K562 (cell line): Measurements from ENCODE around the gene CEP170. TPM values are rescaled to one million over a fixed set of nuclear protein-coding genes. Genes with fewer than 3 reads are reported as not detected.

Experiments
- ADNP ChIP-seq: fragments of 200-800 bp; sonication (Bioruptor generic); IDR thresholded peaks from 2 replicates; pipeline ENCODE4 v1.6.1; 2016; ENCODE audit warnings: missing genetic modification characterization, missing compliant biosample characterization
- KDM2B ChIP-seq: fragments of 250-450 bp; sonication (Bioruptor Pico); IDR thresholded peaks from 2 replicates; pipeline ENCODE4 v1.8.0; 2021; ENCODE audit warnings: mild to moderate bottlenecking, moderate library complexity
- MEF2D ChIP-seq: conservative IDR thresholded peaks from 2 replicates; pipeline ENCODE4 v1.6.1; 2016; ENCODE audit warnings: low read depth, missing genetic modification characterization, missing compliant biosample characterization
- POLR3A ChIP-seq: IDR thresholded peaks from 2 replicates; pipeline ENCODE4 v1.6.1; 2011; ENCODE audit warnings: borderline replicate concordance, mild to moderate bottlenecking, moderate library complexity; ENCODE audit not compliant: insufficient read length, insufficient read depth; ENCODE audit errors: extremely low read depth
- REST ChIP-seq, 2 experiments: fragments of 450-650 bp; formaldehyde crosslinking in 1 of 2; IDR thresholded peaks; 2 replicates each; pipeline versions ENCODE4 v1.4.0 to v1.6.1; 2014 to 2020; ENCODE audit warnings: mild to moderate bottlenecking in 2 of 2, borderline replicate concordance in 1 of 2, low read depth in 1 of 2
- SIRT6 ChIP-seq: IDR thresholded peaks from one replicate; pipeline ENCODE4 v1.6.1; 2012; ENCODE audit warnings: low read depth, mild to moderate bottlenecking, control low read depth, inconsistent platforms, low read length, moderate library complexity
- ZBTB11 ChIP-seq, 3 experiments: fragments of 200-800 bp in 1 of 3; fragments of 250-450 bp in 1 of 3; fragments of 450-650 bp in 1 of 3; sonication (Bioruptor Pico) in 1 of 3; sonication (Bioruptor generic) in 1 of 3; formaldehyde crosslinking in 1 of 3; IDR thresholded peaks; 2 replicates each; pipeline versions ENCODE4 v1.6.1 to v1.8.0; 2016 to 2022; ENCODE audit warnings: mild to moderate bottlenecking in 2 of 3, missing genetic modification characterization in 2 of 3, missing compliant biosample characterization in 1 of 3, moderate library complexity in 1 of 3
- polyA plus RNA-seq, 8 experiments: library from polyadenylated mRNA; depleted of rRNA in 4 of 8; stranded (reverse) in 5 of 8; unstranded in 3 of 8; fragments of >200 nt; fragmentation: Nextera tagmentation in 2 of 8; fragmentation: Illumina TruSeq in 1 of 8; extraction: Ambion mirVana in 2 of 8; extraction: Trizol in 1 of 8; gene quantifications; 2 replicates each; pipeline versions ENCODE4 v1.2.1 to v1.2.3, GENCODE V29; 2011 to 2014; ENCODE audit warnings: inconsistent platforms in 1 of 8, missing spikeins in 1 of 8
- total RNA-seq, 7 experiments: library from RNA; depleted of rRNA in 6 of 7; stranded (reverse); fragments of >200 nt in 6 of 7; fragmentation: Illumina TruSeq in 2 of 7; extraction: Trizol in 2 of 7; gene quantifications; 2 replicates each; pipeline versions ENCODE4 v1.2.1 to v1.2.3, GENCODE V29; 2011 to 2021; ENCODE audit warnings: low replicate concordance in 1 of 7
- TF ChIP-seq, protein P1 (sequence below): fragments of 450-650 bp; formaldehyde crosslinking; IDR thresholded peaks from 2 replicates; pipeline ENCODE4 v1.4.0; 2020; ENCODE audit warnings: mild to moderate bottlenecking, moderate library complexity
- TF ChIP-seq, protein P2 (sequence below): sonication (generic); formaldehyde crosslinking; IDR thresholded peaks from 2 replicates; pipeline ENCODE4 v1.8.0; 2022; ENCODE audit warnings: mild to moderate bottlenecking, missing genetic modification reagents, borderline replicate concordance

Gene CEP170
- total and polyA plus RNA-seq, 9 of the 15 experiments (the other 6 are each of a cell fraction or from before 2014, with no cell fraction given), result 22.6 to 110 (median 68.5) TPM

- TF ChIP-seq SIRT6 (no peak), ADNP (tag) (no peak), POLR3A (no peak), KDM2B (CRISPR knock-in tag) (no peak), ZBTB11 (CRISPR knock-in tag; IDR thresholded peaks at IDR 0.05) (peak in 2 of 3 experiments; percentile 28 to 78; a peak in 2 of 6 replicates), MEF2D (tag) (no peak), REST (IDR thresholded peaks at IDR 0.05; ENCODE audit: borderline replicate concordance) (peak; percentile 2; the same call in 1 of the 2 replicates), REST (CRISPR knock-in tag; IDR thresholded peaks at IDR 0.05; ENCODE audit: low read depth) (peak; percentile 65; the same call in 1 of the 2 replicates)
- TF ChIP-seq, protein P1, sequence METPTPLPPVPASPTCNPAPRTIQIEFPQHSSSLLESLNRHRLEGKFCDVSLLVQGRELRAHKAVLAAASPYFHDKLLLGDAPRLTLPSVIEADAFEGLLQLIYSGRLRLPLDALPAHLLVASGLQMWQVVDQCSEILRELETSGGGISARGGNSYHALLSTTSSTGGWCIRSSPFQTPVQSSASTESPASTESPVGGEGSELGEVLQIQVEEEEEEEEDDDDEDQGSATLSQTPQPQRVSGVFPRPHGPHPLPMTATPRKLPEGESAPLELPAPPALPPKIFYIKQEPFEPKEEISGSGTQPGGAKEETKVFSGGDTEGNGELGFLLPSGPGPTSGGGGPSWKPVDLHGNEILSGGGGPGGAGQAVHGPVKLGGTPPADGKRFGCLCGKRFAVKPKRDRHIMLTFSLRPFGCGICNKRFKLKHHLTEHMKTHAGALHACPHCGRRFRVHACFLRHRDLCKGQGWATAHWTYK (CRISPR knock-in tag), result peak; percentile 77
- TF ChIP-seq, protein P2, sequence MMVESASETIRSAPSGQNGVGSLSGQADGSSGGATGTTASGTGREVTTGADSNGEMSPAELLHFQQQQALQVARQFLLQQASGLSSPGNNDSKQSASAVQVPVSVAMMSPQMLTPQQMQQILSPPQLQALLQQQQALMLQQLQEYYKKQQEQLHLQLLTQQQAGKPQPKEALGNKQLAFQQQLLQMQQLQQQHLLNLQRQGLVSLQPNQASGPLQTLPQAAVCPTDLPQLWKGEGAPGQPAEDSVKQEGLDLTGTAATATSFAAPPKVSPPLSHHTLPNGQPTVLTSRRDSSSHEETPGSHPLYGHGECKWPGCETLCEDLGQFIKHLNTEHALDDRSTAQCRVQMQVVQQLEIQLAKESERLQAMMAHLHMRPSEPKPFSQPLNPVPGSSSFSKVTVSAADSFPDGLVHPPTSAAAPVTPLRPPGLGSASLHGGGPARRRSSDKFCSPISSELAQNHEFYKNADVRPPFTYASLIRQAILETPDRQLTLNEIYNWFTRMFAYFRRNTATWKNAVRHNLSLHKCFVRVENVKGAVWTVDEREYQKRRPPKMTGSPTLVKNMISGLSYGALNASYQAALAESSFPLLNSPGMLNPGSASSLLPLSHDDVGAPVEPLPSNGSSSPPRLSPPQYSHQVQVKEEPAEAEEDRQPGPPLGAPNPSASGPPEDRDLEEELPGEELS (CRISPR knock-in tag), result peak; percentile 69; the same call in 1 of the 2 replicates
Measured at GRCh38 chr1:243255791-243256512, 871 bp upstream of the CEP170 start, which contains the start of gene SDCCAG8 (continued).
